NCI-H446 treated with DMSO at 0.1 percent for 48 hours (cell line): ENCODE results near the gene SORCS2.

Source experiments
- DNase-seq: peaks from one replicate; lab custom pipeline; 2025; lab: John Stamatoyannopoulos, UW

Gene SORCS2

GRCh38 chr4:7429069-7429416 is 236.7 kb downstream of the SORCS2 start:
- DNase-seq = no peak

GRCh38 chr4:7429601-7430078 is 237.3 kb downstream of the SORCS2 start:
- DNase-seq = no peak

GRCh38 chr4:7430368-7430964 is 238.1 kb downstream of the SORCS2 start:
- no peak for DNase-seq

GRCh38 chr4:7430965-7431695 is 238.8 kb downstream of the SORCS2 start:
- no peak for DNase-seq

- no peak for DNase-seq
Observed at GRCh38 chr4:7431696-7432530, 239.6 kb downstream of the SORCS2 start.

- DNase-seq = no peak
Observed at GRCh38 chr4:7432531-7433375, 240.4 kb downstream of the SORCS2 start.

GRCh38 chr4:7433376-7434140 is 241.2 kb downstream of the SORCS2 start:
- DNase-seq = no peak

GRCh38 chr4:7434141-7434765 is 241.9 kb downstream of the SORCS2 start:
- no peak for DNase-seq

- no peak for DNase-seq
Observed at GRCh38 chr4:7434766-7435150, 242.4 kb downstream of the SORCS2 start, which contains the start of gene PSAPL1. PSAPL1 (minus strand) TSS chr4:7434930; CDS start chr4:7434879, 51 bp downstream.

- no peak for DNase-seq
Observed at GRCh38 chr4:7435471-7436061, 243.2 kb downstream of the SORCS2 start.

GRCh38 chr4:7436256-7436655 is 243.9 kb downstream of the SORCS2 start:
- DNase-seq = no peak

GRCh38 chr4:7439699-7440098 is 247.4 kb downstream of the SORCS2 start:
- no peak for DNase-seq

- DNase-seq = no peak
Observed at GRCh38 chr4:7441201-7441600, 248.9 kb downstream of the SORCS2 start.

- DNase-seq = no peak
Observed at GRCh38 chr4:7442574-7443162, 250.3 kb downstream of the SORCS2 start.

GRCh38 chr4:7444314-7444713 is 252.0 kb downstream of the SORCS2 start:
- no peak for DNase-seq

- no peak for DNase-seq
Observed at GRCh38 chr4:7444731-7445130, 252.4 kb downstream of the SORCS2 start.

GRCh38 chr4:7447236-7447635 is 254.9 kb downstream of the SORCS2 start:
- no peak for DNase-seq

- no peak for DNase-seq
Observed at GRCh38 chr4:7448036-7448435, 255.7 kb downstream of the SORCS2 start.

GRCh38 chr4:7450775-7451433 is 258.6 kb downstream of the SORCS2 start:
- no peak for DNase-seq
